Activated CD8-positive, alpha-beta memory T cell treated with anti-CD3 and anti-CD28 coated beads, Interleukin-2, amount 10 ng/mL, durations not matched to agents 7 days and 5 days (primary cell): Measurements from ENCODE around the gene WDR31. TPM values are rescaled to one million over a fixed set of nuclear protein-coding genes. Genes with fewer than 3 reads are reported as not detected.
"Not testable (repeated sequence)": the region's sequence is repeated elsewhere in the genome, so short reads cannot be mapped to it uniquely, and the experiment has no call there.

Experiments
- ATAC-seq: fragments of 150-1000 bp; cut with Tn5 transposase; one replicate; pipeline ENCODE4 v1.10.0; 2021; ENCODE audit warnings: moderate library complexity
- CTCF ChIA-PET: fragments of 350-600 bp; sonication (Branson Sonifier 250); formaldehyde crosslinking; loops from one replicate; lab custom pipeline; 2021; ENCODE audit warnings: antibody characterized with exemption; lab: Charles Lee
- DNase-seq: peaks from one replicate; pipeline ENCODE4 v3.0.0-alpha.2; 2020
- H3K27ac Mint-ChIP-seq: one replicate; pipeline ENCODE4 v1.8.0; 2021; ENCODE audit warnings: mild to moderate bottlenecking, mixed read lengths
- H3K27me3 Mint-ChIP-seq: one replicate; pipeline ENCODE4 v1.8.0; 2021; ENCODE audit warnings: mixed read lengths
- H3K36me3 Mint-ChIP-seq: one replicate; pipeline ENCODE4 v1.8.0; 2021; ENCODE audit warnings: mild to moderate bottlenecking, mixed read lengths
- H3K4me1 Mint-ChIP-seq: one replicate; pipeline ENCODE4 v1.8.0; 2021; ENCODE audit warnings: mixed read lengths
- H3K4me3 Mint-ChIP-seq: one replicate; pipeline ENCODE4 v1.8.0; 2021; ENCODE audit warnings: mild to moderate bottlenecking, moderate library complexity, mixed read lengths
- H3K9me3 Mint-ChIP-seq: one replicate; pipeline ENCODE4 v1.8.0; 2022; ENCODE audit warnings: low read depth, mixed read lengths
- total RNA-seq, 2 experiments: library from RNA; stranded (reverse); gene quantifications; one replicate each; pipeline ENCODE4 v1.2.3, GENCODE V29; 2021

The WDR31 gene
- total RNA-seq, 2 experiments from 2014 or later = 1.1 TPM

DNA sequence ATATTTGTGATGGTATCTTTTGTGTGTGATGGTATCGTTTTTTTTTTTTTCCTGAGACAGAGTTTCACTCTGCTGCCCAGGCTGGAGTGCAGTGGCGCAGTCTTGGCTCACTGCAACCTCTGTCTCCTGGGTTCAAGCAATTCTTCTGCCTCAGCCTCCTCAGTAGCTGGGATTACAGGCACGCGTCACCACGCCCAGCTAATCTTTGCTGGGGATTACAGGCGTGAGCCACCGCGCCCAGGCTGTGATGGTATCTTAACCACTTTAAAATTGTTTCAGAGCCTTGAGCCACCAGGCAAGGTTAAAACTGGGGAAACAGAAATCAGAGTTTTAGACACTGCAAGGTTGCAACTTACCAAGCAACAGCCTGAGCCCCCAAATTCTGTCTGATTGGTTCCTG, 43.8 kb downstream of the WDR31 start:
- not testable (repeated sequence) for DNase-seq, ATAC-seq, H3K9me3 Mint-ChIP-seq, H3K4me3 Mint-ChIP-seq, H3K27ac Mint-ChIP-seq
- H3K27me3 Mint-ChIP-seq = peaks cover 13% of the 10 kb centered on the region
- H3K4me1 Mint-ChIP-seq = peaks cover 20% of the 10 kb centered on the region
- CTCF ChIA-PET = interaction anchor here (1.7 kb wide), 1 partner anchor 22 kb away, joined by 6 read pairs; the partner anchor contains the start of genes CDC26 and PRPF4
- H3K36me3 Mint-ChIP-seq = peaks cover 14% of the 10 kb centered on the region

DNA sequence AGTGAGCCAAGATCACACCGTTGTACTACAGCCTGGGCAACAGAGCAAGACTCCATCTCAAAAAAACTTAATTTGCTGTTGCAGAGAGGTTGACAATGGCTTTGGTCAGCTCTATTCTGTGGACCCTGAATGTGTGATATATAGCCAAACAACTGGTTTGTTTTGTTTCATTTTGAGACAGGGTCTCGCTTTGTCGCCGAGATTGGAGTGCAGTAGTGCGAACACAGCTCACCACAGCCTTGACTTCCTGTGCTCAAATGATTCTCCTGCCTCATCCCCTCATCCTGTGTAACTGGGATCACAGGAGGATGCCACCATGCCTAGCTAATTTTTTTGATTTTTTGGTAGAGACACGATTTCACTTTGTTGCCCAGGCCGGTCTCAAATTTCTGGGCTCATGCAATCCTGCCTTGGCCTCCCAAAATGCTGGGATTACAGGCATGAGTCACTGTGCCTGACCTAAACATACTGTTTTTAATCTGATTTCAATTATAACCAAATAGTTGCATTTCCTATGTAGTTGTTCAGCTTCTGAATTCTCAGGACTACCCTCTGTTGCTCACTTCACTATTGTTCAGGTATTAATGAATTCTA, 46.7 kb downstream of the WDR31 start:
- ATAC-seq (peak; percentile 23), DNase-seq (no peak)
- Mint-ChIP-seq H3K4me1 (peaks cover 21% of the 10 kb centered on the region), H3K9me3 (no peaks in the 10 kb centered on the region), H3K27me3 (no peaks in the 10 kb centered on the region), H3K4me3 (no peak overlapping the region), H3K27ac (peak overlapping the region; percentile 38), H3K36me3 (peaks cover 35% of the 10 kb centered on the region)
- CTCF ChIA-PET = interaction anchor here (2.5 kb wide), 1 partner anchor 19 kb away, joined by 11 read pairs; the partner anchor contains the start of genes CDC26 and PRPF4

DNA sequence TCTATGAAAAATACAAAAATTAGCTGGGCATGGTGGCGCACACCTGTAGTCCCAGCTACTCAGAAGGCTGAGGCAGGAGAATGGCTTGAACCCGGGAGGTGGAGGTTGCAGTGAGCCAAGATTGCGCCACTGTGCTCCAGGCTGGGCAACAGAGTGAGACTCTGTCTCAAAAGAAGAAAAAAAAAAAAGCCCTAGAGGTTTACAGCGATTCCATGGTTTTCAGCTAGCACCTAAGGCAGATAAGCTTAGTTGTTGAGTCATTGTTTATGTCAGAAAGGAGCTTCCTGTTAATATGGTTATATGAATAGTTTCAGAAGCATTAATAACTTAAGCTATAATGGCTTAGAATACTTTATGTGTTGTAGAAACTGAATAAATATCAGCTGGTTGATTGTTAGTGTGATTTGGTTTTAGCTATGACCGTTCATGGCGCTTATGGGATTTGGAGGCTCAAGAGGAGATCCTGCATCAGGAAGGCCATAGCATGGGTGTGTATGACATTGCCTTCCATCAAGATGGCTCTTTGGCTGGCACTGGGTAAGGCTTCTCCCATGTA, 49.9 kb downstream of the WDR31 start:
- Mint-ChIP-seq H3K4me1 (peaks cover 21% of the 10 kb centered on the region), H3K27me3 (no peaks in the 10 kb centered on the region), H3K36me3 (peaks cover 50% of the 10 kb centered on the region), H3K27ac (no peak overlapping the region), H3K4me3 (no peak overlapping the region), H3K9me3 (no peaks in the 10 kb centered on the region)
- DNase-seq (no peak), ATAC-seq (no peak)
- CTCF ChIA-PET = no interaction called here

DNA sequence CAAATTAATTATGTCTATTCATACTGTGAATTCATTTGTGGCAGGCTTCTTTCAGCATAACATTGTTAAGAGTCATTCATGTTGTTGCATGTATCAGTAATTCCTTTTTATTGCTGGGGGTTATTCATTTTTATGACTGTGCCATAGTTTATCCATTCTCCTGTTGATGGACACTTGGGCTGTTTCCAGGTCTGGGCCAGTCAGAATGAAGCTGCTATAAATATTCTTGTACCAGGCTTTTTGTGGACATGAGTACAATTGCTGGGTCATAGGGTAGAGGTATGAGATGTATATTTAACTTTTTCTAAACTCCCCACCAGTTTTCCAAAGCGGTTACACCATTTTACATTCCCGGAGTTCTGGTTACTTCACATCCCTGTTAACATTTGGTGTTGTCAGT, 51.0 kb downstream of the WDR31 start:
- Mint-ChIP-seq H3K36me3 (peaks cover 57% of the 10 kb centered on the region), H3K27me3 (no peaks in the 10 kb centered on the region), H3K4me1 (peaks cover 27% of the 10 kb centered on the region), H3K9me3 (no peaks in the 10 kb centered on the region), H3K27ac (no peak overlapping the region), H3K4me3 (no peak overlapping the region)
- DNase-seq (no peak), ATAC-seq (no peak)
- CTCF ChIA-PET = no interaction called here

DNA sequence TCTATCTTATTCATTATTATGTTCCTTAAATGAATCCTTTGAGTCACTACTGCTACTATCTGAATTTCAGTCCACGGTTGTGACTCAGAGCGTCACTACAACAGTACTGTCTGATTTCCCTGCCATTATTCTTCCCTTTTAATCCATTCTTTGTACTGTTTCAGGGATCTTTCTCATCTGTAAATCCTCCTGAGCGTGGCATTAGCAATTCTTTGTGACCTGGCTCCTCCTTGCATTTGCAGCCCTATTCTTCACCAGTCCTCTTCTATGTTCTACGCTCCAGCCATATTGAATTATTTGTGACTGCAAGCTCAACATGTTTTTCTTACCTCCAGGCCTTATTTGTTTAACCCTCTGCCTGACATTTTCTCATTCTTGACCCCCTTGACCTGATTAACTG, 58.7 kb downstream of the WDR31 start:
- peaks cover 31% of the 10 kb centered on the region for H3K4me1 Mint-ChIP-seq
- CTCF ChIA-PET = interaction anchor here (1.1 kb wide), 1 partner anchor 28 kb away, joined by 3 read pairs; no protein-coding TSS in a partner anchor
- no peak overlapping the region for H3K27ac Mint-ChIP-seq
- H3K27me3 Mint-ChIP-seq = no peaks in the 10 kb centered on the region
- H3K9me3 Mint-ChIP-seq = no peaks in the 10 kb centered on the region
- H3K4me3 Mint-ChIP-seq = no peak overlapping the region
- H3K36me3 Mint-ChIP-seq = peaks cover 56% of the 10 kb centered on the region
- DNase-seq (no peak), ATAC-seq (no peak)

DNA sequence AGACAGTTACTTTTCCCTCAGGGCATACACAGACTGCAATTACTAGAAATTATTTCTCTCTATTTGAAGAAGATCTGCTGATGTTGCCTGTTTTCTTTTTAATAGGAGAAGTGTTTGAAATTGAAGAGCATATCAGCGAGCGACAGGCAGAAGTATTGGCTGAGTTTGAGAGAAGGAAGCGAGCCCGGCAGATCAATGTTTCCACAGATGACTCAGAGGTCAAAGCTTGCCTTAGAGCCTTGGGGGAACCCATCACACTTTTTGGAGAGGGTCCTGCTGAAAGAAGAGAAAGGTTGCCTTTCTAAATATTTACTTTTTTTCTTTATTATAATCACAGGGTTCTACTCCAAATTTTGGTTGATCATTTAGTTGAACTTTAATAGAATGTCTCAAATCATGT, 61.2 kb downstream of the WDR31 start:
- no peaks in the 10 kb centered on the region for H3K27me3 Mint-ChIP-seq
- no peak overlapping the region for H3K4me3 Mint-ChIP-seq
- CTCF ChIA-PET = interaction anchor here (1.9 kb wide), 1 partner anchor 127 kb away, joined by 5 read pairs; no protein-coding TSS in a partner anchor
- ATAC-seq (no peak), DNase-seq (no peak)
- no peaks in the 10 kb centered on the region for H3K9me3 Mint-ChIP-seq
- peaks cover 30% of the 10 kb centered on the region for H3K4me1 Mint-ChIP-seq
- peak overlapping the region; percentile 69 for H3K27ac Mint-ChIP-seq
- H3K36me3 Mint-ChIP-seq = peaks cover 43% of the 10 kb centered on the region

DNA sequence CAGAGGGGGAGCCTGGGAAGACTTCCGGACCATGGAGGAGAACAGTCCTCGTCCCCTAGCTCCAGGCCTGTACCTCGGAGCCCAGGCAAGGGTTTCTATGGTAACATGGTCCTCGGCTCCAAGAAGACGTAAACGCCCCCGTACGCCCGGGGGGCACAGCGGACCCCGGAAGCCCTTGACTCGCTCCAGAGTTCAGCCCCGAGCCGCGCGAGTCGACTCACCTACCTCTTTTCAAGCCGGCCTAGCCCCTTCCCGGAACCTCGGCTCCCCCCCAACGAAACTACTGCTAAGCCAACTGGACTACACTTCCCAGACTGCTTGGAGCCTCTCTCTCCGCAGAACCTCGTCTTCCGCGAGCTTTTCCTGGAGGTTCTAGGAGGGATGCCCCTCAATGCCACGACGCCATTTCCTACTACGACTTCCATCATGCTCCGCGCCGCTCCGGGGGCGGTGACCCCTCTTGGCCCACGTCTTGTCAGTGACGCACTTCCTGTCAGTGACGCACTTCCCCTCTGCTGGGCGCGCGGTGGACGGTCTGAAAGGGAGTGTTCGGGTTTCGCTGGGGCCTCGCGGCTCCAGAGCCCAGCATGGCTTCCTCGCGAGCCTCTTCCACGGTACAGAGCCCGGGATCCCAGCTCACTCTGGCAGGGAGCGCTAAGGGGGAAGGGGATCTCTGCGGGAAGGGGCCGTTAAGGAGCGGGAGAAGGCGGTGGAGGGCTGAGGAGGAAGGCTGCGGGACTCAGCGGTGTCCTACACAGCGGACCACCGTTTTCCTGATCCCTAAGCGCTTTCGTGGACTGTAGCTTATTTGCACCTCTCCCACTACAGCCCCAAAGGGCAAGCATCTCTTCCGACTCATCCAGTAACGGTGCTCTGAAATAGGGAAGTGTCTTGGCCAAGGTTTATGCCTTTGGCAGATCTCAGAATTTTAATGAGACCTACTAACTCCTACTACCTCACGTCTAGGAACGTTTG, 64.6 kb downstream of the WDR31 start, which contains the start of the genes CDC26 and PRPF4:
TSS of gene CDC26 (minus strand) at position 416 of the 975 bp plus-strand sequence. CDS start 3,065 bp downstream, outside the sequence.
TSS of gene PRPF4 (plus strand) at position 502 of the 975 bp plus-strand sequence. CDS start at position 588, 86 bp downstream.
- peaks cover 38% of the 10 kb centered on the region for H3K36me3 Mint-ChIP-seq
- CTCF ChIA-PET = interaction anchor here (0.9 to 5.6 kb wide), 33 partner anchors 10 to 383 kb away, joined by 3 to 60 read pairs (median 5); partner anchors contain the start of genes ALAD, BSPRY, C9orf43 and FKBP15
- H3K27me3 Mint-ChIP-seq = no peaks in the 10 kb centered on the region
- ATAC-seq = peak; percentile 96
- no peak within 1 kb of the TSS for H3K4me3 Mint-ChIP-seq
- H3K4me1 Mint-ChIP-seq = peaks cover 32% of the 10 kb centered on the region
- DNase-seq = peak; percentile 98
- no peaks in the 10 kb centered on the region for H3K9me3 Mint-ChIP-seq
- H3K27ac Mint-ChIP-seq = no peak within 1 kb of the TSS

DNA sequence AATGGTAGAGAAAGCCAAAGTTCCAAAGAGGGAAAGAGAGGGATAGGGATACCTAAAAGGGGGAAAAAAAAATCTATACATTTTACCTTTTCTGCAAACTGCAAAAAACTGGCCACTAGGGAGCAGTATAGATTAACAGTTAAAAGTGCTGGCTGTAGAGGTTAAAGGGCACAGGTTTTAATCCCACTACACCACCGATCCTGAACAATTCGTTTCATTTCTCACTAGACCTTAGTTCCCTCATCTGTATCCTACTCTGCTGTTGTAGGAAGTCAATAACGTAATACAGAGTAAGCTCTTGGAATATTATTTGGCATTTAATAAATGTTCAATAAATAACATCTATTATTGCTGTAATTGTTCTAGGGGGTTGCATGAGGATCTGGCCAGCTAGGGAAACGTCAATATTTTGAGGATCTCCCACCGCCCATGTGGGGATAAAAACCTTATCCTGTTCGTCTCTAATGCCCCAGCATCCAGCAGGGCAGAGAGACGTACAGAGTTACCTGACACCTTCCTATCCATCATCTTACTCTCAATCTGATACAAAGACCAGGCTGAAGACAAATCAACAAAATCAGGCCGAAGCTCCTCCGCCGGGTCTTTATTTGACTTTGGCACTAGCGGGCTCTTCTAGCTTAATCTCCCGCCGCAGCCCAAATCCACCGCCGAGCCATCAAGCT, 65.5 kb downstream of the WDR31 start:
- peaks cover 35% of the 10 kb centered on the region for H3K36me3 Mint-ChIP-seq
- CTCF ChIA-PET = interaction anchor here (0.9 to 5.6 kb wide), 35 partner anchors 11 to 384 kb away, joined by 3 to 60 read pairs (median 5); partner anchors contain the start of genes ALAD, BSPRY, C9orf43 and FKBP15
- no peak overlapping the region for H3K27ac Mint-ChIP-seq
- no peaks in the 10 kb centered on the region for H3K9me3 Mint-ChIP-seq
- no peaks in the 10 kb centered on the region for H3K27me3 Mint-ChIP-seq
- H3K4me3 Mint-ChIP-seq = no peak overlapping the region
- ATAC-seq (peak; percentile 10), DNase-seq (no peak)
- peaks cover 29% of the 10 kb centered on the region for H3K4me1 Mint-ChIP-seq

DNA sequence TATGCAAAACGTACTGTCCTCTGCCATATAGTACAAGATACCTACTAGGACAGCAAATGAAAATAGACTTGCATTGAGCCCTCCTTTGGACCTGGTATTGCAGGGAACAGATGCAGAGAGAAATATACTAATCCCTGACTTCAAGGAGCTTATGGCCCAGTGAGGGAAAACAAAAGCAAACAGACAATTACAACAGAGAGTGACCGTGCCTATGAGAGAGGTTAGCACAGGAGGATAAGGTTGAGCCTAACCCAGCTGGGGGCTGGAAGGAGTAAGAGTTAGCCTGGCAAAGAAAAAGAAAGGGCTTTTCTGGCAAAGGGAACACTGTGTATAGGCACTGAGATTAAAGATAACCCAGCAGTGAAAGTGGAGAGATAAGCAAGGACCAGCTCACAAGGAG, 70.2 kb downstream of the WDR31 start:
- H3K36me3 Mint-ChIP-seq = peaks cover 34% of the 10 kb centered on the region
- no peak overlapping the region for H3K4me3 Mint-ChIP-seq
- H3K27me3 Mint-ChIP-seq = no peaks in the 10 kb centered on the region
- ATAC-seq = no peak
- H3K27ac Mint-ChIP-seq = no peak overlapping the region
- peaks cover 15% of the 10 kb centered on the region for H3K4me1 Mint-ChIP-seq
- DNase-seq = no peak
- H3K9me3 Mint-ChIP-seq = no peaks in the 10 kb centered on the region
- CTCF ChIA-PET = interaction anchor here (0.7 to 1.4 kb wide), 5 partner anchors 48 to 386 kb away, joined by 3 to 5 read pairs (median 3); partner anchors contain the start of genes C9orf43 and POLE3

DNA sequence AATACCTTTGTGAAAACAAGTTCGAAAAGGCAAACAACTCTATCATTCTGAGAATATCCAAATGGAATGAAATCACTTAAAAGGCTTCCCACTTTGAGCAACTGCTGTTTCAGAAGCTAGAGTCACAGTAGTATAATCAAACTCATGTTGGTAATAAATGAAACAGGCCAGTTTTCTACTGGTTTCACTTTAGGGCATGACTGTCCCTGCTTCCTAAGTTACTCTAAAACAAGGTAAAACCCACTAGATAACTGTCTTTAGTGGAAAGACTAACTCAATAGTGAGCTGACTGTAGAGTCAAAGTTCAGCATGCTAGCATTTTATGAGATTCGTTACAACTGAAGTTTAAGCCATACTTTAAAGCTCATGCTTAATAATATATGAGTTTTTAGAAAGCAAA, 70.7 kb downstream of the WDR31 start:
- DNase-seq = no peak
- no peaks in the 10 kb centered on the region for H3K27me3 Mint-ChIP-seq
- H3K36me3 Mint-ChIP-seq = peaks cover 34% of the 10 kb centered on the region
- ATAC-seq = peak; percentile 30
- CTCF ChIA-PET = interaction anchor here (0.7 to 1.4 kb wide), 5 partner anchors 47 to 387 kb away, joined by 3 to 5 read pairs (median 3); partner anchors contain the start of genes C9orf43 and POLE3
- H3K4me1 Mint-ChIP-seq = peaks cover 15% of the 10 kb centered on the region
- no peak overlapping the region for H3K4me3 Mint-ChIP-seq
- H3K9me3 Mint-ChIP-seq = no peaks in the 10 kb centered on the region
- no peak overlapping the region for H3K27ac Mint-ChIP-seq

DNA sequence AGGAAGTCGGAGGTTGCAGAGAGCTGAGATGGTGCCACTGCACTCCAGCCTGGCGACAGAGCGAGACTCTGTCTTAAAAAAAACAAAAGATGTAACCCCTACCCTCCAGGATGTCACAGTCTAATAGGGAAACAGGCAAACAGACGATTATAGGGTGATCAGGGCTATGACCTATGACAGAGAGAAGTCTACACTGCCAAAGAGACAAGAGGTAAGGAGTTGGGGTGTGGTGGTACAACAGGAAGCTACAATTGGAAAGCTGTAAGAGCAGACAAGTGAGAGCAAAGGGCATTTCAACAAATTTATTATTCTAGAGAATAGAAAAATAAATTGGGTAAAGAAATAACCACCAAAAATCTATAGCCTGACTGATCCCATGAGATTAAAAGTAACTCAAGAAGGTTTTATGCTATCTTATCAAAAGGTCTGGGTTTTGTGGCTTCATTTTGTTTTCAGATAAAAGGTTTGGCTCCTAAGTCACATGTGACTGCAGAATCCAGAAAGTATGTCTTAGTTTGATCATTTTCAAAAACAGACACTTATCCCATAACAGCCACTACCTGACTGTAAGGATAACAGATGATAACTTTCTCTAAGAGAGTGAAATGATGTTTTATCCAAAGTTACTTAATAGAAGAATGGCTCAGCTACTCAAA, 72.0 kb downstream of the WDR31 start:
- ATAC-seq = no peak
- Mint-ChIP-seq H3K4me3 (no peak overlapping the region), H3K4me1 (peaks cover 4% of the 10 kb centered on the region), H3K9me3 (no peaks in the 10 kb centered on the region), H3K27me3 (no peaks in the 10 kb centered on the region), H3K36me3 (peaks cover 35% of the 10 kb centered on the region), H3K27ac (no peak overlapping the region)
- CTCF ChIA-PET = no interaction called here
- no peak for DNase-seq

DNA sequence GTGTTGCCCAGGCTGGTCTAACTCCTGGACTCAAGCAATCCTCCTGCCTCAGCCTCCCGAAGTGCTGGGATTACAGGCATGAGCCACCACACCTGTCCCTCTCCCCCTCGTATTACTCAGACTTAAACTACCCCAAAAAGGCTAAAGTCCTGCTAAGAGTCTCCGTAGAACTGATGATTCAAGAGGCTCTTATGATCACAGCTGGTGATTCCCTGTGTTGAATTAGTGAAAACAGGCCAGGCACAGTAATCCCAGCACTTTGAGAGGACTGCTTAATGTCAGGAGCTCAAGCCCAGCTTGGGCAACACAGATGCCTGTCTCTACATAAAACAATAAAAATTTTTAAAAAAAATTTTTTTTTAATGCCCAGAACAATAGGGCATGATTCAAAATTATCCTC, 73.9 kb downstream of the WDR31 start:
- H3K36me3 Mint-ChIP-seq = peaks cover 34% of the 10 kb centered on the region
- CTCF ChIA-PET = no interaction called here
- H3K27me3 Mint-ChIP-seq = no peaks in the 10 kb centered on the region
- no peaks in the 10 kb centered on the region for H3K9me3 Mint-ChIP-seq
- DNase-seq (no peak), ATAC-seq (no peak)
- no peak overlapping the region for H3K27ac Mint-ChIP-seq
- peaks cover 4% of the 10 kb centered on the region for H3K4me1 Mint-ChIP-seq
- no peak overlapping the region for H3K4me3 Mint-ChIP-seq
